Stomach (tissue), 9 donors: Measurements from ENCODE around the gene XPO6. TPM values are rescaled to one million over a fixed set of nuclear protein-coding genes. Genes with fewer than 3 reads are reported as not detected.
"Not testable (repeated sequence)": the region's sequence is repeated elsewhere in the genome, so short reads cannot be mapped to it uniquely, and the experiment has no call there.

Experiments
- DNase-seq, 2 donors: peaks; one replicate each; pipeline versions ENCODE4 v3.0.0 to v3.0.0-alpha.2; 2013 to 2019
- H3K27ac ChIP-seq, 5 donors: fragments of 200-600 bp in 4 of 5; sonication (generic) in 4 of 5; one replicate each; pipeline ENCODE4 v1.5.1; 2013 to 2019; ENCODE audit warnings: mild to moderate bottlenecking in 1 of 5, moderate library complexity in 1 of 5
- H3K27me3 ChIP-seq, 3 donors: fragments of 200-600 bp; sonication (generic); one replicate each; pipeline ENCODE4 v1.5.1; 2017 to 2019; ENCODE audit warnings: mixed run types in 1 of 3
- H3K36me3 ChIP-seq, 4 donors: fragments of 200-600 bp; sonication (generic); 1 replicate in 3 of 4; 2 replicates in 1 of 4; pipeline ENCODE4 v1.5.1; 2016 to 2019
- H3K4me1 ChIP-seq, 4 donors: fragments of 200-600 bp; sonication (generic); one replicate each; pipeline ENCODE4 v1.5.1; 2016 to 2019
- H3K4me3 ChIP-seq, 4 donors: fragments of 200-600 bp; sonication (generic) in 3 of 4; one replicate each; pipeline ENCODE4 v1.5.1; 2016 to 2019; ENCODE audit warnings: mild to moderate bottlenecking in 1 of 4
- H3K9me3 ChIP-seq, 4 donors: fragments of 200-600 bp; sonication (generic); one replicate each; pipeline ENCODE4 v1.5.1; 2016 to 2019
- CTCF ChIP-seq, 7 experiments: fragments of 450-650 bp in 4 of 7; fragments of 200-600 bp in 3 of 7; sonication (generic) in 3 of 7; IDR thresholded peaks; one replicate each; pipeline ENCODE4 v1.5.1; 2016 to 2019; ENCODE audit warnings: antibody characterized with exemption in 7 of 7, control low read depth in 2 of 7, mild to moderate bottlenecking in 1 of 7
- EP300 ChIP-seq: sonication (generic); formaldehyde crosslinking; IDR thresholded peaks from one replicate; pipeline ENCODE4 v1.6.1; 2017; ENCODE audit warnings: antibody characterized with exemption
- POLR2A ChIP-seq, 4 donors: fragments of 450-650 bp; IDR thresholded peaks; one replicate each; pipeline ENCODE4 v1.6.1; 2016; ENCODE audit warnings: antibody characterized with exemption in 4 of 4, control low read depth in 2 of 4, mild to moderate bottlenecking in 1 of 4, moderate library complexity in 1 of 4
- POLR2AphosphoS5 ChIP-seq, 3 donors: sonication (generic); formaldehyde crosslinking; IDR thresholded peaks; one replicate each; pipeline ENCODE4 v1.6.1; 2016; ENCODE audit warnings: antibody characterized with exemption in 3 of 3
- whole genome bisulfite sequencing, 5 donors: extraction: QIAGEN DNeasy Blood & Tissue Kit in 3 of 5; methylation state at CpG; one replicate each; pipeline versions ENCODE4 v1.1.5 to v1.1.7; 2013 to 2018; 5-methylcytosine and 5-hydroxymethylcytosine counted together
- intact Hi-C: fragments of 100-400 bp; cut with DNase I; formaldehyde crosslinking; loops from one replicate; pipeline ENCODE4 v1.15.1; 2023; ENCODE audit warnings: low total_unique reads
- polyA plus RNA-seq, 3 donors: library from polyadenylated mRNA; stranded (reverse); fragments of 200-250 nt; gene quantifications; one replicate each; pipeline ENCODE4 v1.2.3, GENCODE V29; 2013
- total RNA-seq, 5 donors: library from RNA; depleted of rRNA; stranded (reverse); fragments of >200 nt; gene quantifications; one replicate each; pipeline versions ENCODE4 v1.1.0 to v1.2.3, GENCODE V29; 2014 to 2016
- donor health status: healthy with polysubstance abuse.
- donor health status: Bipolar disorder and iron deficiency.
- donor health status: healthy.

Gene XPO6
- total and polyA plus RNA-seq, 8 donors: 37.2 to 241 (median 85.2) TPM

GRCh38 chr16:28254158-28254557, 42.4 kb upstream of the XPO6 start:
- intact Hi-C loops: no loop called here
- peaks cover 8 to 13% (median 9%) of the 10 kb centered on the region in 4 donors for H3K4me1 ChIP-seq
- no peak overlapping the region for H3K4me3 ChIP-seq
- WGBS, 5 donors: 84 to 93% (median 90%) methylated on average over 4 to 6 of the region's 6 CpGs
- no peak for DNase-seq
- H3K27ac ChIP-seq: no peak overlapping the region
- H3K27me3 ChIP-seq: peaks cover 0 to 16% (median 11%) of the 10 kb centered on the region in 3 donors
- TF ChIP-seq EP300: no peak
- no peak for TF ChIP-seq POLR2A (IDR thresholded peaks at IDR 0.05)
- TF ChIP-seq CTCF (IDR thresholded peaks at IDR 0.05): no peak
- no peak for TF ChIP-seq POLR2AphosphoS5 (IDR thresholded peaks at IDR 0.05)
- no peaks in the 10 kb centered on the region for H3K36me3 ChIP-seq
- H3K9me3 ChIP-seq: peaks cover 0 to 12% (median 0%) of the 10 kb centered on the region in 4 donors

GRCh38 chr16:28250999-28251398, 39.2 kb upstream of the XPO6 start:
- Histone ChIP-seq H3K4me3 (no peak overlapping the region), H3K36me3 (no peaks in the 10 kb centered on the region), H3K4me1 (no peaks in the 10 kb centered on the region), H3K27ac (no peak overlapping the region), H3K27me3 (no peaks in the 10 kb centered on the region), H3K9me3 (peaks cover 0 to 12% (median 0%) of the 10 kb centered on the region in 4 donors)
- 38 to 57% (median 47%) methylated on average over 3 of the region's 3 CpGs for WGBS, 5 donors
- no peak for DNase-seq
- intact Hi-C loops: no loop called here
- no peak for TF ChIP-seq CTCF (IDR thresholded peaks at IDR 0.05)
- TF ChIP-seq POLR2AphosphoS5 (IDR thresholded peaks at IDR 0.05): no peak
- no peak for TF ChIP-seq EP300
- no peak for TF ChIP-seq POLR2A (IDR thresholded peaks at IDR 0.05)

GRCh38 chr16:28249483-28249882, 37.7 kb upstream of the XPO6 start:
- DNase-seq, H3K36me3 ChIP-seq, intact Hi-C loops, H3K4me1 ChIP-seq, H3K4me3 ChIP-seq, H3K27ac ChIP-seq, H3K27me3 ChIP-seq: not testable (repeated sequence)
- peaks cover 0 to 12% (median 0%) of the 10 kb centered on the region in 4 donors for H3K9me3 ChIP-seq
- 61 to 79% (median 66%) methylated on average over 2 of the region's 2 CpGs for WGBS, 5 donors

- TF ChIP-seq POLR2AphosphoS5 (IDR thresholded peaks at IDR 0.05) (no peak), EP300 (no peak), POLR2A (IDR thresholded peaks at IDR 0.05) (no peak), CTCF (IDR thresholded peaks at IDR 0.05) (no peak)
- Histone ChIP-seq H3K4me1 (no peaks in the 10 kb centered on the region), H3K27ac (no peak overlapping the region), H3K36me3 (no peaks in the 10 kb centered on the region), H3K4me3 (no peak overlapping the region), H3K9me3 (peaks cover 0 to 10% (median 5%) of the 10 kb centered on the region in 4 donors), H3K27me3 (no peaks in the 10 kb centered on the region)
- no peak for DNase-seq
- intact Hi-C loops: no loop called here
- WGBS, 5 donors: 93 to 100% (median 94%) methylated on average over 4 to 6 of the region's 6 CpGs
Measured at GRCh38 chr16:28241924-28242323, 30.2 kb upstream of the XPO6 start.

- no peaks in the 10 kb centered on the region for H3K4me1 ChIP-seq
- no peak overlapping the region for H3K4me3 ChIP-seq
- no peaks in the 10 kb centered on the region for H3K27me3 ChIP-seq
- 89 to 100% (median 95%) methylated on average over 3 of the region's 3 CpGs for WGBS, 5 donors
- no peak for DNase-seq
- no peaks in the 10 kb centered on the region for H3K36me3 ChIP-seq
- H3K27ac ChIP-seq: no peak overlapping the region
- H3K9me3 ChIP-seq: peaks cover 0 to 10% (median 5%) of the 10 kb centered on the region in 4 donors
- TF ChIP-seq POLR2AphosphoS5 (IDR thresholded peaks at IDR 0.05) (no peak), POLR2A (IDR thresholded peaks at IDR 0.05) (no peak), CTCF (IDR thresholded peaks at IDR 0.05) (no peak), EP300 (no peak)
- intact Hi-C loops: no loop called here
Measured at GRCh38 chr16:28237754-28238357, 26.1 kb upstream of the XPO6 start.
